ENCODE data around the gene BAZ1B.

Gene BAZ1B

GRCh38 chr7:73442222-73442902, 79.7 kb downstream of the BAZ1B start:
- H3F3A ChIP-seq (ENCODE audit: insufficient read depth): peaks cover 7% of the 10 kb centered on the region
- H3K27me3 ChIP-seq (ENCODE audit: low read length): no peaks in the 10 kb centered on the region
- H3K27ac ChIP-seq (ENCODE audit: low read depth, low read length): no peak overlapping the region
- peaks cover 5% of the 10 kb centered on the region; the same call in 1 of the 2 replicates for H4K20me1 ChIP-seq (ENCODE audit: low read depth, low read length)
- H3K4me2 ChIP-seq (ENCODE audit: low read depth, low read length, poor library complexity, severe bottlenecking): no peak overlapping the region
- H3K36me3 ChIP-seq (ENCODE audit: low read length): peaks cover 38% of the 10 kb centered on the region
- TF ChIP-seq EZH2phosphoT487 (conservative IDR thresholded peaks at IDR 0.05; ENCODE audit: low read length): no peak
- no peak for TF ChIP-seq CTCF (IDR thresholded peaks at IDR 0.05; ENCODE audit: insufficient read depth, low read length, poor library complexity, severe bottlenecking)
- H3K4me3 ChIP-seq (ENCODE audit: insufficient read depth, low read length, poor library complexity, severe bottlenecking): no peak overlapping the region
- H3K9me3 ChIP-seq (ENCODE audit: insufficient read depth, low read length): no peaks in the 10 kb centered on the region
- H2AFZ ChIP-seq (ENCODE audit: low read depth, low read length, severe bottlenecking): no peak overlapping the region
- no peaks in the 10 kb centered on the region for H3K79me2 ChIP-seq (ENCODE audit: insufficient read depth, low read length)
- H3K9me2 ChIP-seq (replicated peaks; ENCODE audit: insufficient read depth, low read length): no peaks in the 10 kb centered on the region
- no peak overlapping the region for H3K9ac ChIP-seq (ENCODE audit: low read length)

GRCh38 chr7:73439410-73439704, 82.7 kb downstream of the BAZ1B start:
- Histone ChIP-seq H3K9ac (ENCODE audit: low read length) (no peak overlapping the region), H3K9me2 (replicated peaks; ENCODE audit: insufficient read depth, low read length) (no peaks in the 10 kb centered on the region), H3K27ac (ENCODE audit: low read depth, low read length) (no peak overlapping the region), H3K79me2 (ENCODE audit: insufficient read depth, low read length) (no peaks in the 10 kb centered on the region), H3K4me2 (ENCODE audit: low read depth, low read length, poor library complexity, severe bottlenecking) (no peak overlapping the region), H3K4me3 (ENCODE audit: insufficient read depth, low read length, poor library complexity, severe bottlenecking) (no peak overlapping the region), H3K27me3 (ENCODE audit: low read length) (no peaks in the 10 kb centered on the region), H3K36me3 (ENCODE audit: low read length) (peaks cover 19% of the 10 kb centered on the region), H2AFZ (ENCODE audit: low read depth, low read length, severe bottlenecking) (no peak overlapping the region), H3F3A (ENCODE audit: insufficient read depth) (peaks cover 7% of the 10 kb centered on the region), H4K20me1 (ENCODE audit: low read depth, low read length) (no peaks in the 10 kb centered on the region), H3K9me3 (ENCODE audit: insufficient read depth, low read length) (no peaks in the 10 kb centered on the region)
- TF ChIP-seq CTCF (IDR thresholded peaks at IDR 0.05; ENCODE audit: insufficient read depth, low read length, poor library complexity, severe bottlenecking) (no peak), EZH2phosphoT487 (conservative IDR thresholded peaks at IDR 0.05; ENCODE audit: low read length) (no peak)

- no peaks in the 10 kb centered on the region for H4K20me1 ChIP-seq (ENCODE audit: low read depth, low read length)
- no peaks in the 10 kb centered on the region for H3K27me3 ChIP-seq (ENCODE audit: low read length)
- peaks cover 7% of the 10 kb centered on the region; the same call in 1 of the 2 replicates for H3F3A ChIP-seq (ENCODE audit: insufficient read depth)
- H3K9me2 ChIP-seq (replicated peaks; ENCODE audit: insufficient read depth, low read length): no peaks in the 10 kb centered on the region
- H3K4me3 ChIP-seq (ENCODE audit: insufficient read depth, low read length, poor library complexity, severe bottlenecking): no peak overlapping the region
- H3K79me2 ChIP-seq (ENCODE audit: insufficient read depth, low read length): no peaks in the 10 kb centered on the region
- TF ChIP-seq CTCF (IDR thresholded peaks at IDR 0.05; ENCODE audit: insufficient read depth, low read length, poor library complexity, severe bottlenecking) (no peak), EZH2phosphoT487 (conservative IDR thresholded peaks at IDR 0.05; ENCODE audit: low read length) (no peak)
- H3K9ac ChIP-seq (ENCODE audit: low read length): no peak overlapping the region
- no peaks in the 10 kb centered on the region for H3K9me3 ChIP-seq (ENCODE audit: insufficient read depth, low read length)
- H3K4me2 ChIP-seq (ENCODE audit: low read depth, low read length, poor library complexity, severe bottlenecking): no peak overlapping the region
- no peak overlapping the region for H3K27ac ChIP-seq (ENCODE audit: low read depth, low read length)
- H3K36me3 ChIP-seq (ENCODE audit: low read length): peaks cover 14% of the 10 kb centered on the region
- H2AFZ ChIP-seq (ENCODE audit: low read depth, low read length, severe bottlenecking): no peak overlapping the region
These were observed 83.3 kb downstream of the BAZ1B start for GRCh38 chr7:73438547-73439409.

Measured in SU-DHL-6 (cell line).